RPMI7951 (cell line): ENCODE results near the gene LPP. TPM values are rescaled to one million over a fixed set of nuclear protein-coding genes. Genes with fewer than 3 reads are reported as not detected.

Source experiments
- DNase-seq: peaks from one replicate; pipeline ENCODE4 v3.0.0-alpha.2; 2012; ENCODE audit warnings: low read depth
- total RNA-seq: library from RNA; depleted of rRNA; stranded (reverse); fragments of >200 nt; shearing (Covaris generic); gene quantifications from 2 replicates; pipeline ENCODE4 v1.2.3, GENCODE V29; 2014

The LPP gene
- total RNA-seq, 1 experiment from 2014 or later, result 30.2 TPM

GRCh38 chr3:188169830-188170455, 16.0 kb downstream of the LPP start:
- no peak for DNase-seq

- no peak for DNase-seq
Observed at GRCh38 chr3:188170461-188171459, 16.8 kb downstream of the LPP start.

GRCh38 chr3:188171682-188172467, 17.9 kb downstream of the LPP start:
- DNase-seq, result no peak

- DNase-seq, result no peak
Observed at GRCh38 chr3:188174317-188175044, 20.5 kb downstream of the LPP start.

- no peak for DNase-seq
Observed at GRCh38 chr3:188176476-188176875, 22.5 kb downstream of the LPP start.

GRCh38 chr3:188176884-188177283, 22.9 kb downstream of the LPP start:
- no peak for DNase-seq

GRCh38 chr3:188177721-188178120, 23.8 kb downstream of the LPP start:
- DNase-seq, result no peak

GRCh38 chr3:188178293-188178936, 24.5 kb downstream of the LPP start:
- DNase-seq, result no peak

GRCh38 chr3:188179006-188179966, 25.3 kb downstream of the LPP start:
- no peak for DNase-seq

- no peak for DNase-seq
Observed at GRCh38 chr3:188180114-188180513, 26.2 kb downstream of the LPP start.

- no peak for DNase-seq
Observed at GRCh38 chr3:188183452-188183851, 29.5 kb downstream of the LPP start.

GRCh38 chr3:188184160-188184559, 30.2 kb downstream of the LPP start:
- DNase-seq, result no peak

GRCh38 chr3:188184649-188185048, 30.7 kb downstream of the LPP start:
- DNase-seq, result no peak

GRCh38 chr3:188185717-188186251, 31.8 kb downstream of the LPP start:
- DNase-seq, result peak; percentile 64

GRCh38 chr3:188187053-188187452, 33.1 kb downstream of the LPP start:
- no peak for DNase-seq

- DNase-seq, result no peak
Observed at GRCh38 chr3:188188911-188189310, 35.0 kb downstream of the LPP start.

- DNase-seq, result no peak
Observed at GRCh38 chr3:188191460-188191859, 37.5 kb downstream of the LPP start.

GRCh38 chr3:188192034-188192433, 38.1 kb downstream of the LPP start:
- DNase-seq, result no peak

- peak; percentile 72 for DNase-seq
Observed at GRCh38 chr3:188194332-188194731, 40.4 kb downstream of the LPP start.
